HG03565 (cell line): ENCODE data around the gene OR52I2.

Experiments
- ATAC-seq: cut with Tn5 transposase; IDR thresholded peaks from one replicate; pipeline ENCODE4 v1.9.1; 2021; ENCODE audit warnings: mild to moderate bottlenecking, moderate library complexity; ENCODE audit not compliant: unreplicated experiment

OR52I2 gene

DNA sequence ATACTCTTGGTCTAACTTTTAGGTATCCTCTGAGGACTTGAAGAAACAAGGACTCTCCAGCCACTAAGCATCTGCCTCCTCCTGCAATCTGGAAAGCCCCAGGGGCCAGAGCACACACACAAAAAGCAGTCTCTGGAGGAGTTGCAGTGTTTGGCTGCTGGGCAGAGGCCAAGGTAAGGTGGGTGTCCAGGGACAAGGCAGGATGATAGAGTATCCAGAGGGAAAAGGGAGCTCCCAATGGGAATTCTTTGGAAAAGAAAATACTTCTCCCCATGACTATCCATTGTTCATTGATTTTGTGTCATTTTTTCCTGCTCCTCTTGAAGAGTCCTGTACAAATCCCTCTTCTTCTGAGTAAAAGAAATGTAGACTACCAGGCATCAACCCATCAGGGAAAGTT is at the start of gene OR52I2:
OR52I2 (plus strand) TSS at position 301 of the 400 bp plus-strand sequence.
- no peak for ATAC-seq

GRCh38 chr11:4539603-4540219 is 41.8 kb upstream of the OR52I2 start:
- ATAC-seq = peak; percentile 61

- no peak for ATAC-seq
Observed at GRCh38 chr11:4541071-4541470, 40.5 kb upstream of the OR52I2 start.

DNA sequence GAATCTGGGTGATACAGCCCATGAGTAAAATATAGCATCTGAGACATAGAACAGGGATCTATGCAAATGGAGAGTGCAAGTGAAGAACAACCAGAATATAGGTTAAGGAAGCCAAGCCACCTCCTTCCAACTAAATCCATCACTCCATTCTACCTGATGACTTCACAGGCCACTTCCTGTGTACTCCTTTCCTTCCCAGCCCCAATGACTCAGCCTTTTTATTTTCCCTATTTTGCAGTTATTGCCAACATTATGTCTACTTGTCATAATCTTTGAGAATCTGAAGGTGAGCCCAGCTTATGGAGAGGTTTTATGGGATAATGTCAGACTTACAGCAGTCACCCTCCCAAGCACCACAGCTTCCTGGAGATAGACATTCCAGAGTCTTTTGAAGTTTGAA is 38.0 kb upstream of the OR52I2 start:
- ATAC-seq = no peak

DNA sequence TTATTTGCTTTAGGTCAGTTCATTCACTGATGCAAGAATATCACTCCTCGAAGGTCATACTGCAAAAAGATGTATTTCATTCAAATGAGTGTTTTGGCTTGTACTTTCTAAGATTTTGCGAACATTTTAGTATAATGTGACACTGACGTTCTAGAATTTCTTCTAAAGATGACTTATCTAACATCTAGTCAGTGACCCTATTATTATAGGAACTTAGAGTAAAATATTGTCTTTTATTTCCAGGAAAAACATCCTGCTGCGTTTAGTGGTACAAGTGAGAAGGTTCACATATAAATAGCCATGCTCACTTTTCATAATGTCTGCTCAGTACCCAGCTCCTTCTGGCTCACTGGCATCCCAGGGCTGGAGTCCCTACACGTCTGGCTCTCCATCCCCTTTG is 36.7 kb upstream of the OR52I2 start, which contains the start of gene OR52M1:
OR52M1 (plus strand) TSS at position 301 of the 400 bp plus-strand sequence; CDS start at position 301, 0 bp downstream.
- ATAC-seq = no peak

DNA sequence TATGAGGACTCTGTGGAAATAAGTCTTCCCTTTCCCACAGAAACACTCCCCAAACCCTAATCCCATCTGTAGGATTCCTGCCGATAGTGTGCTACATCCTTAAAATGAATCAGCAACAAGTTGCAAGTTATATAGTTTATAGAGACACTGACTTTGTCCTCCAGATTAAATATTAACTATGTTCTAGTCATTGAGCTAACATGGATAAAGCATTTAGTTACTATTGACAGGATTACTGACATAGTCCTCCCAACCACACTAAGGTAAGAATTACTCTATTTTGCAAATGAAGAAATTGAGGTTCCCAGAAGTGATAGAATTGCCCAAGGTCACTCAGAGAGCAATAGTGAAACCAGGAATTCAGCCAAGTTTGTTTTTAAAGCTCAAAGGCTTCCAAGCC is 34.7 kb upstream of the OR52I2 start:
- ATAC-seq = no peak

DNA sequence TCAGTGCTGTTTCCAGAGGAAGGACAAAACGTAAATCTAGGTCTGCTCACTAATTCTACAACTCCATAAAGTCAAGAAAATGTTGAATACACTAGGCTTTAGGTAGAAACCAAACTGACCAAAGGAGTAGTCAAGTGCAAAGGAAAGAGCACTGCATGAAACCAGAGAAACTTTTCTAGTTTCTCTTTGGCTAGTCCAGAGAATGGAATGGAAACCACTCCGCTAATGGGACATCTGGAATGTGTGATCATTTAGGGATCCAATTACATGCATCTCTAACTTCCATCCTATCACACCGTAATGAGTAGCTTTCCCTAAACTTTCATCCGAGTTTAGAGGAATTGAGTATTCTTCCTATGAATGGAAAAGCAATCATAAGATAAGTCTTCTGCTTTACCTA is 34.1 kb upstream of the OR52I2 start:
- ATAC-seq = no peak

- ATAC-seq = no peak
Observed at GRCh38 chr11:4551346-4551979, 30.1 kb upstream of the OR52I2 start.

DNA sequence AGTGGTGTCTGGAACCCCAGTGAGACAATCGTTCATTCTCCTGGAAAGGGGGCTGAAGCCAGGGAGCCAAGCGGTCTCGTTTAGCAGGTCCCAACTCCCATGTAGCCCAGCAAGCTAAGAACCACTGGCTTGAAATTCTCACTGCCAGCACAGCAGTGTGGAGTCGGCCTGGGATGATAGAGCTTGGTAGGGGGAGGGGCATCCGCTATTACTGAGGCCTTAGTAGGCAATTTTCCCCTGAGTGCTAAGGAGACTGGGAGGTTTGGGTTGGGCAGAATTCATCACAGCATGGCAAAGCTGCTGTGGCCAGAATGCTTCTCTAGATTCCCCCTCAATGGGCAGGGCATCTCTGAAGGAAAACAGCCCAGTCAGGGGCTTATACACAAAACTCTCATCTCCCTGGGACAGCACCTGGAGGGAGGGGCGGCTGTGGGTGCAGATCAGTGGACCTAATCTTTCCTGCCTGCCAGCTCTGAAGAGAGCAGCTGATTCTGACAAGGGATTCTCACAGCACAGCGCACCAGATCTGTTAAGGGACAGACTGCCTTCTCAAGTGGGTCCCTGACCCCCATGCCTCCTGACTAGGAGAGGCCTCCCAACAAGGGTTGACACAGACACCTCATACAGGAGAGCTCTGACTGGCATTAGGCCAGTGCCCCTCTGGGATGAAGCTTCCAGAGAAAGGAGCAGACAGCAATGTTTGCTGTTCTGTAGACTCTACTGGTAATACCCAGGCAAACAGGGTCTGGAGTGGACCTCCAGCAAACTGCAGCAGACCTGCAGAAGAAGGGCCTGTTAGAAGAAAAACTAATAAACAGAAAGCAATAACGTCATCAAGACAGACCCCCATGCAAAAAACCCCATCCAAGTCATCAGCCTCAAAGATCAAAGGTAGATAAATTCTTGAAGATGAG is 21.8 kb upstream of the OR52I2 start:
- no peak for ATAC-seq

DNA sequence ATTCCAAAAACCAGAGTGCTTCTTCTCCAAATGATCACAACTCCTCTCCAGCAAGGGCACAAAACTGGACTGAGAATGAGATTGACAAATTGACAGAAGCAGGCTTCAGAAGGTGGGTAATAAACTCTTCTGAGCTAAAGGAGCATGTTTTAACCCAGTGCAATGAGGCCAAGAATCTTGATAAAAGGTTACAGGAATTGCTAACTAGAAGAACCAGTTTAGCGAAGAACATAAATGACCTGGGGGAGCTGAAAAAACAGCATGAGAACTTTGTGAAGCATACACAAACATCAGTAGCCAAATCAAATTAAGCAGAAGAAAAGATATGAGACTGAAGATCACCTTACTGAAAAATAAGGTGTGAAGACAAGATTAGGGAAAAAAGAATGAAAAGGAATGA is 21.1 kb upstream of the OR52I2 start:
- no peak for ATAC-seq

GRCh38 chr11:4565371-4565770 is 16.2 kb upstream of the OR52I2 start:
- no peak for ATAC-seq

DNA sequence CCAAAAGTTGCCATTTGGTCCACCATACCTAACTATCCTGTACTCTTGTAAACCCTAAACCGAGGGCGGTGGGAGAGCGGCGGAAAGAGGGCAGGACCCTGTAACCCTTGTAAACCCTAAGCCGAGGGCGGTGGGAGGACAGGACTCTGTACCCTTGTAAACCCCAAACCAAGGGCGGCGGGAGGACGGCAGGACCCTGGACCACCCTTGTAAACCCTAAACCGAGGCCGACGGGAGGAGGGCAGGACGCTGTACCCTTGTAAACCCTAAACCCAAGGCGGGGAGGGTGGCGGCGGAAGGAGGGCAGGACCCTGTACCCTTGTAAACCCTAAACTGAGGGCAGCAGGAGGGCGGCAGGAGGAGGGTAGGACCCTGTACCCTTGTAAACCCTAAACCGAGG is 12.5 kb upstream of the OR52I2 start:
- ATAC-seq = no peak

GRCh38 chr11:4576880-4577279 is 4.7 kb upstream of the OR52I2 start:
- ATAC-seq = no peak

DNA sequence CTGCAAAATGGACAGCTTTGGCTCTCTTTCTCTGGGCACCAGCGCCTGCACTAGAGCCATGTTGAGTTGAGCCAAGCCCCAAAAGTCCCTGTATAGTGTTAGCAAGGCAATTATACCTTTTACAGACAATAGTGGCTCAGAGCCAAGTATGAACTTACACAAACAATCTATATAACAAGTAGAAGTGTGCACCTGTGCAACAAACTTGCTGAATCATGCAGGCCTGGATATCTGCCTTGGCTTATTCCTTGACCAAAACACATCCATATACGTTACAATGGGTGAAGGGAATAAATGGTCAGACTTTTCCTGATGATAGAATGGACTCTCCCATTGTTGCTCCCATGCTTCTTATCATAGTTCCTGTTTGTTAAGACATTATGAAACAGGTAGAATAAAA is 3.8 kb upstream of the OR52I2 start:
- no peak for ATAC-seq

DNA sequence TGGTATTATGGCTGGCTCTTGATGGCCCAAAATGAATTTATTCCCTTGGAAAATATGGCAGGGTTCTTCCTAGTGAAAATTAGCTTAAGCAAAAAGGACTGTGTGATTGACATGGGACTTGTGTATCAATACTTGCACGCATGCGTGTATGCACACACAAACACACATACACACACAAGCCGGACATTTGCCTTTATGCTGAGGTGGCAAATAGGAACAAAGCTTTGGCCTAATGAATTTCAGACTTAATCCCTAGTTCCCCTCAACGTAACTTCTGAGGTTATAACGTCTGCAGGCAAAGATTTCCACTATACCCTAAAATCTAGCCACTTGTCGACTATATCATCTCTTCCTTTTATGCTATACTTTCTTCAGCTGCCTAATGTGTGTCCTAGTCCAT is 2.9 kb upstream of the OR52I2 start:
- ATAC-seq = no peak

DNA sequence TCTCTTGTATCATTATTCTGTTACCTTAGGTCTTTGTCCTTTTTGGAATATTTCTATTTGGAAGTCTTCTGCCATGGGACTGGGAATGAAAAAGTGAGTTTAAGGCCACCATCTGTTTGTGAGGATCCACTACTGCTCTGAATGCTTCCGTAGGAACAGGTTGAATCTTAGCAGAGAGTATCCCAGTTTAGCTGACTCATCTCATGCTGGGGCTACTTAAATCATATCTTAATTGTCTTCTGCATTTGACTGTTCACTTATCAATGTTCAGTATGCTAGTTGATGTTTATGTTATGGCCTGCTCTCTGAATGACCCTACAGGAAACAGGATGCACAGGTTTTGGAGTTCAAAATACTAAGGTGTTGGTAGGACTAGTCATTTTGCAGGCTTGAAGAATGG is 1.4 kb upstream of the OR52I2 start:
- ATAC-seq = no peak

- ATAC-seq = no peak
Observed at GRCh38 chr11:4589017-4589416, 7.5 kb downstream of the OR52I2 start.

- no peak for ATAC-seq
Observed at GRCh38 chr11:4593739-4594138, 12.2 kb downstream of the OR52I2 start, which contains the start of gene OR52I1. Gene OR52I1 (plus strand): TSS chr11:4594039. CDS start chr11:4594039, 0 bp downstream.

- no peak for ATAC-seq
Observed at GRCh38 chr11:4605057-4605456, 23.5 kb downstream of the OR52I2 start.

DNA sequence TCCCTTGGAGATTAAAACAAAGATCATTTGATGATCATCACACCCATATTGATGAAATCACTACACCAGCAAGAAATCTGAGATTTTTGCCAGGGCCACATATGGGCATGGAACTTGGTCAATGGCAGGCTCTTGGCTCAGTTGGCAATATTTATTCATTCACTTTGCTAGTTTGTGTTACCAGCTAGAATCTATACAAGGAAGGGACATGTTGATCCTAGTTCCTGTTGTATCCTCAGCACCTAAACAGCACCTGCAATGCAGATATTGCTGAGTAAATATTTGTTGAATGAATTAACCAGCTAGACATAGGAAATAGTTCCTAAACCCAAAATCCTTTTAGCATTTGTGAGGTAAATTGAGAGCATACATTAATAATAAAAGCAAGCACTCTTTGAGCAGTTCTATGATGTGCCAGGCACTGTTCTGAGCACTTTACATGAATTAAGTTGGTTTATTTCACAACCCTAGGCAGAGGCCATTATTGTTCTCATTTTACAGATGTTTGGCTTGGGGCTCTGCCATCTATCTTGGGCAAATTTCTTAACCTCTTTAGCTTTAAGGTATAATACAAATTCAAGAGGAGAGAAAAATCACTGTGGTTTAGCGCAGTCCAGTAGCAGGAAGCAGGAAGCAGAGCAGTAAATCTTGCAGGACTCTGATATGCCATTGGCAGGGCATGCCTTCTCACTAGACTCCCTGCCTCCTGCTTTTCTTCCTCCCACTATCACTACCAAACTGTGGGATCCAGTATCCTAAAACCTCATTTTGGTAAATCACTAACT is 24.9 kb downstream of the OR52I2 start:
- no peak for ATAC-seq

- no peak for ATAC-seq
Observed at GRCh38 chr11:4607096-4607495, 25.6 kb downstream of the OR52I2 start.
